PC-9 (cell line): ENCODE data around the gene B3GAT3. TPM values are rescaled to one million over a fixed set of nuclear protein-coding genes. Genes with fewer than 3 reads are reported as not detected.
A peak's percentile ranks its signal among the peaks of the same experiment; 100 is the strongest.

ENCODE experiments used
- BruUV-seq: library from RNA; stranded (reverse); fragments of 400-500 nt; replicated peaks from 2 replicates; lab custom pipeline; 2021; lab: Mats Ljungman, UMichigan
- CTCF ChIA-PET: fragments of 300-600 bp; sonication (Branson Sonifier 250); formaldehyde crosslinking; loops from one replicate; lab custom pipeline; 2022; ENCODE audit warnings: antibody characterized with exemption; lab: Charles Lee
- POLR2A ChIA-PET: fragments of 300-600 bp; sonication (Branson Sonifier 250); formaldehyde crosslinking; loops from one replicate; lab custom pipeline; 2022; ENCODE audit warnings: antibody characterized with exemption; ENCODE audit not compliant: unreplicated experiment; lab: Charles Lee
- DNase-seq, 2 experiments: peaks; one replicate each; pipeline versions ENCODE4 v3.0.0 to v3.0.0-alpha.2; 2015 to 2022; ENCODE audit warnings: mixed read lengths in 1 of 2
- H2AFZ ChIP-seq: fragments of 200-600 bp; sonication (generic); 2 replicates; pipeline ENCODE4 v1.8.1; 2017; ENCODE audit warnings: antibody characterized with exemption
- H3F3A ChIP-seq: fragments of 200-600 bp; sonication (generic); 2 replicates; pipeline ENCODE4 v1.8.1; 2017; ENCODE audit warnings: antibody characterized with exemption, mild to moderate bottlenecking, low read depth; ENCODE audit not compliant: insufficient read depth
- H3K27ac ChIP-seq: fragments of 200-600 bp; sonication (generic); 2 replicates; pipeline ENCODE4 v1.6.1; 2016; ENCODE audit warnings: mixed run types
- H3K27me3 ChIP-seq: fragments of 200-600 bp; sonication (generic); 2 replicates; pipeline ENCODE4 v1.6.1; 2016; ENCODE audit warnings: low read depth, mixed run types; ENCODE audit not compliant: insufficient read depth
- H3K36me3 ChIP-seq: fragments of 200-600 bp; sonication (generic); 2 replicates; pipeline ENCODE4 v1.6.1; 2016; ENCODE audit warnings: low read depth, mixed run types
- H3K4me1 ChIP-seq: fragments of 200-600 bp; sonication (generic); replicated peaks from 2 replicates; pipeline ENCODE4 v1.6.1; 2016; ENCODE audit warnings: mixed run types; ENCODE audit not compliant: insufficient read depth
- H3K4me2 ChIP-seq: fragments of 200-600 bp; sonication (generic); 2 replicates; pipeline ENCODE4 v1.6.1; 2017; ENCODE audit warnings: mixed run types
- H3K4me3 ChIP-seq: fragments of 200-600 bp; sonication (generic); 2 replicates; pipeline ENCODE4 v1.6.1; 2016; ENCODE audit warnings: mixed run types
- H3K79me2 ChIP-seq: fragments of 200-600 bp; sonication (generic); 2 replicates; pipeline ENCODE4 v1.6.1; 2017; ENCODE audit warnings: low read depth, mixed run types
- H3K9me2 ChIP-seq: fragments of 200-600 bp; sonication (generic); 2 replicates; pipeline ENCODE4 v1.8.1; 2017; ENCODE audit warnings: mild to moderate bottlenecking; ENCODE audit not compliant: insufficient read depth
- H3K9me3 ChIP-seq: fragments of 200-600 bp; sonication (generic); 2 replicates; pipeline ENCODE4 v1.8.1; 2016; ENCODE audit warnings: low read depth; ENCODE audit not compliant: insufficient read depth
- H4K20me1 ChIP-seq: fragments of 200-600 bp; sonication (generic); 2 replicates; pipeline ENCODE4 v1.8.1; 2017; ENCODE audit not compliant: insufficient read depth
- CTCF ChIP-seq: fragments of 200-600 bp; sonication (generic); conservative IDR thresholded peaks from 2 replicates; pipeline ENCODE4 v1.6.1; 2017; ENCODE audit warnings: mixed run types, antibody characterized with exemption, mild to moderate bottlenecking, moderate library complexity
- EZH2 ChIP-seq: fragments of 200-600 bp; sonication (generic); IDR thresholded peaks from 2 replicates; pipeline ENCODE4 v1.8.0; 2017; ENCODE audit warnings: antibody characterized with exemption, low read depth
- intact Hi-C: fragments of 100-400 bp; cut with micrococcal nuclease; formaldehyde crosslinking; loops from one replicate; pipeline ENCODE4 v1.10.0; 2022; ENCODE audit not compliant: unreplicated experiment
- total RNA-seq: library from RNA; stranded (reverse); gene quantifications from 2 replicates; pipeline ENCODE4 v1.2.3, GENCODE V29; 2021

Gene B3GAT3
- total RNA-seq, 1 experiment from 2014 or later: 38.9 TPM

- H3K4me3 ChIP-seq: peak overlapping the region; percentile 61
- TF ChIP-seq CTCF (no peak), EZH2 (no peak)
- peaks cover 59% of the 10 kb centered on the region for H3F3A ChIP-seq
- no peaks in the 10 kb centered on the region for H3K9me2 ChIP-seq
- peak overlapping the region; percentile 91 for H3K4me2 ChIP-seq
- peaks cover 11% of the 10 kb centered on the region for H3K36me3 ChIP-seq
- POLR2A ChIA-PET: interaction anchor here (0.5 to 2.1 kb wide), 21 partner anchors 9 to 953 kb away, joined by 3 to 55 read pairs (median 7); partner anchors contain the start of genes AHNAK, B3GAT3, C11orf98 and CSKMT
- peak overlapping the region; percentile 56 for H3K27ac ChIP-seq
- peaks cover 37% of the 10 kb centered on the region for H3K79me2 ChIP-seq
- no peaks in the 10 kb centered on the region for H3K27me3 ChIP-seq
- CTCF ChIA-PET: interaction anchor here (0.5 to 1.8 kb wide), 12 partner anchors 18 to 615 kb away, joined by 3 to 9 read pairs (median 5); partner anchors contain the start of genes B3GAT3, EEF1G, SLC3A2 and ZBTB3
- intact Hi-C loops: loop anchor here (2.0 to 5.0 kb wide), 5 partner anchors 40 to 271 kb away; partner anchors contain the start of genes C11orf98, CSKMT, HNRNPUL2 and POLR2G
- H2AFZ ChIP-seq: peak overlapping the region; percentile 82
- peaks cover 29% of the 10 kb centered on the region for H3K4me1 ChIP-seq
- TSS peak; percentile 99 for BruUV-seq
- no peaks in the 10 kb centered on the region for H4K20me1 ChIP-seq
- no peaks in the 10 kb centered on the region for H3K9me3 ChIP-seq
- DNase-seq: no peak
Observed at GRCh38 chr11:62592146-62592815, 29.5 kb downstream of the B3GAT3 start.

GRCh38 chr11:62591448-62592145 is 30.2 kb downstream of the B3GAT3 start, which contains the start of gene TUT1:
Gene TUT1 (minus strand): TSS chr11:62591523. CDS start chr11:62591485, 38 bp downstream.
- peaks cover 53% of the 10 kb centered on the region for H3F3A ChIP-seq
- peak; percentile 98 to 100 for DNase-seq
- intact Hi-C loops: loop anchor here (1.0 to 5.0 kb wide), 8 partner anchors 10 to 271 kb away; partner anchors contain the start of genes C11orf98, CSKMT, EML3 and HNRNPUL2
- peak within 1 kb of the TSS; percentile 92 for H3K4me2 ChIP-seq
- peaks cover 35% of the 10 kb centered on the region for H3K79me2 ChIP-seq
- ChIA-PET CTCF (interaction anchor here (0.5 to 1.8 kb wide), 15 partner anchors 18 to 1343 kb away, joined by 3 to 9 read pairs (median 6); partner anchors contain the start of genes B3GAT3, EEF1G, LBHD1 and SLC3A2), POLR2A (interaction anchor here (0.5 to 2.1 kb wide), 31 partner anchors 9 to 1654 kb away, joined by 3 to 55 read pairs (median 6); partner anchors contain the start of genes AHNAK, B3GAT3, C11orf98 and CSKMT)
- H3K9me2 ChIP-seq: no peaks in the 10 kb centered on the region
- no peaks in the 10 kb centered on the region for H3K9me3 ChIP-seq
- H3K36me3 ChIP-seq: peaks cover 11% of the 10 kb centered on the region; the same call in 1 of the 2 replicates
- peaks cover 29% of the 10 kb centered on the region for H3K4me1 ChIP-seq
- BruUV-seq: no TSS peak
- H3K27ac ChIP-seq: peak within 1 kb of the TSS; percentile 61
- H4K20me1 ChIP-seq: no peaks in the 10 kb centered on the region
- H3K4me3 ChIP-seq: peak within 1 kb of the TSS; percentile 84
- H2AFZ ChIP-seq: peak within 1 kb of the TSS; percentile 83
- H3K27me3 ChIP-seq: no peaks in the 10 kb centered on the region
- TF ChIP-seq EZH2: no peak
- no peak for TF ChIP-seq CTCF
